Motor neuron (in vitro differentiated cells): ENCODE measurements around the gene LSM4. TPM values are rescaled to one million over a fixed set of nuclear protein-coding genes. Genes with fewer than 3 reads are reported as not detected.

ENCODE experiments used
- ATAC-seq, 8 experiments: fragments of 200-7000 bp; cut with Tn5 transposase; replicated peaks in 6 of 8; 2 replicates each; pipeline ENCODE4 v1.8.0; 2021; ENCODE audit warnings: mild to moderate bottlenecking in 8 of 8, moderate library complexity in 8 of 8
- H3K27ac ChIP-seq, 2 donors: fragments of 250-450 bp; sonication (Bioruptor Pico); 2 replicates each; pipeline ENCODE4 v1.9.0; 2021; ENCODE audit warnings: antibody characterized with exemption in 2 of 2, mild to moderate bottlenecking in 2 of 2, moderate library complexity in 1 of 2
- H3K4me1 ChIP-seq, 2 donors: fragments of 250-450 bp; sonication (Bioruptor Pico); replicated peaks in 1 of 2; 2 replicates each; pipeline ENCODE4 v1.6.1; 2021; ENCODE audit warnings: antibody characterized with exemption in 2 of 2, mild to moderate bottlenecking in 2 of 2, moderate library complexity in 1 of 2
- H3K4me3 ChIP-seq, 5 donors: fragments of 250-450 bp; sonication (Bioruptor Pico); 2 replicates each; pipeline ENCODE4 v1.9.0; 2021; ENCODE audit warnings: antibody characterized with exemption in 5 of 5, mild to moderate bottlenecking in 5 of 5, moderate library complexity in 4 of 5
- WGBS, 10 experiments: fragments of 450-650 bp; shearing (Covaris generic); methylation state at CpG; one replicate each; pipeline ENCODE4 v1.0.0; 2022; 5-methylcytosine and 5-hydroxymethylcytosine counted together
- in situ Hi-C, 9 experiments: fragments of 400-800 bp; cut with MboI; loops; one replicate each; pipeline ENCODE4 v1.15.0; 2021; ENCODE audit warnings: low sequenced_read_pairs in 9 of 9, low pct_unique_long_range_greater_than_20kb in 2 of 9; ENCODE audit not compliant: unreplicated experiment in 9 of 9
- total RNA-seq, 8 experiments: library from RNA; unstranded; fragments of 300-600 nt; gene quantifications; 2 replicates each; pipeline versions ENCODE4 v1.2.3 to v1.2.4, GENCODE V29; 2022

The LSM4 gene
- total RNA-seq, 8 experiments from 2014 or later: 87.3 to 240 (median 151) TPM

DNA sequence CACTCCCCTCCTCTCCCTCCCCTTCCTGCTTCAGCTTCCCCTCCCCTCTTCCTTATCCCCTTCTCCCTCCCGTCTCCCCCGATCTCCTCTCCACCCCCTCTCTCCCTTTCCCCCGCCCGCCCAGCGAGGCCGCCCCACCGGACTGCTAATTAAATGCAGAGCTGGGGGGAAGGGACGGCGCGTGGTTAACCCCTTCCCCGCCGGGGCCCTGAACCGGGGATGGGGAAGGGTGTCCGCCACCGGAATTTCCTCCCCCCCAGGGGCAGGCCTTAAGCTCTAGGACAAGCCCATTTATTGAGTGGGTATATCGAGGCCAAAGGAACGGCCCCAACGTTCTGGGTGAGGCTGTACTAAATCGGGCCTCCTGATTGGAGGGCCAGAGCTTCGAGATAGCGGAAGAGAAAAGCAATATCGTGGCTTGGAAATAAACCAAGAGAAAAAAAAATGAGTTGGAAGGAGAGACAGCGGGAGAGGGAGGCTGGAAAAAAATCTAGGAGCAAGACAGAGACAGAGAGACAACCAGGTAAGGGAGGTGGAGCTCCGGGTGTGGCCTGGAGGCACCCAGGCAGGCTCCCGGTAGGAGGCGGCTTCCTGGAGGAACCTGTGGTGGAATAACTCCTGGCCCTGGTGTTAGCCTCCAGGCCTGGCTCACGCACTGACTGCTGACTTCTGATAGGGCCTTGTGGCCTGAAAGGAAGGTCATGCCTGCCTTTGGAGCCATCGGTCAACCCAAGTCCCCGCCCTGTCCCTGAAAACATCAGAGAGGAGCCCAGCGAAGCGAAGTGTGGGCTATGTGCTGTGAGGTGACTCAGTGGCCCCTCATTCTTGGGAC is 29.9 kb downstream of the LSM4 start:
- Histone ChIP-seq H3K4me1 (peaks cover 27 to 29% of the 10 kb centered on the region in 2 donors), H3K27ac (peak overlapping the region; percentile 93 to 94), H3K4me3 (peak overlapping the region; percentile 39 to 50 (median 44))
- WGBS, 10 experiments: 0 to 33% (median 15%) methylated on average over 2 to 19 of the region's 31 CpGs; no CpG with 5 or more reads in 2 of the 10 experiments
- in situ Hi-C loops: no loop called here
- ATAC-seq: peak; percentile 15 to 47 (median 36)

DNA sequence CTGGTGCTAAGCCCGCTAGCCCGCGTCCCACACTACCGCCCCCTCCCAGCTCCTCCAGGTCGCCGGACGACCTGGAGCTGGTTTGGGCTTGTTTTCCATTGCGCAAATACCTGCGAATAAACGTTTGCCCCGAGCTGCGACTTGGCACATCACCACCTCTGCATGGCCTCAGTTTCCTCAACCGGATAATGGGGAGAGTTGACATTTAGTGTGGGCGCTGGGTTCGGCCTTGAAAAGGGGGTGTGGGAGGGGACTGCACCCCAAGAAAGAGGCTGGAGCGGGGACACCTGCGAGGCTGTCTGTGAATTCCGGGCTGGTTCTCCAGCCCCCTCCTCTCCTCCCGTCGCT is 30.4 kb downstream of the LSM4 start:
- Histone ChIP-seq H3K4me1 (peaks cover 27 to 29% of the 10 kb centered on the region in 2 donors), H3K4me3 (peak overlapping the region; percentile 39 to 50 (median 44)), H3K27ac (peak overlapping the region; percentile 93 to 94)
- peak in 1 of 8 experiments; percentile 36 for ATAC-seq
- WGBS, 10 experiments: 0% methylated on average over 6 of the region's 20 CpGs; no CpG with 5 or more reads in 9 of the 10 experiments
- in situ Hi-C loops: no loop called here

DNA sequence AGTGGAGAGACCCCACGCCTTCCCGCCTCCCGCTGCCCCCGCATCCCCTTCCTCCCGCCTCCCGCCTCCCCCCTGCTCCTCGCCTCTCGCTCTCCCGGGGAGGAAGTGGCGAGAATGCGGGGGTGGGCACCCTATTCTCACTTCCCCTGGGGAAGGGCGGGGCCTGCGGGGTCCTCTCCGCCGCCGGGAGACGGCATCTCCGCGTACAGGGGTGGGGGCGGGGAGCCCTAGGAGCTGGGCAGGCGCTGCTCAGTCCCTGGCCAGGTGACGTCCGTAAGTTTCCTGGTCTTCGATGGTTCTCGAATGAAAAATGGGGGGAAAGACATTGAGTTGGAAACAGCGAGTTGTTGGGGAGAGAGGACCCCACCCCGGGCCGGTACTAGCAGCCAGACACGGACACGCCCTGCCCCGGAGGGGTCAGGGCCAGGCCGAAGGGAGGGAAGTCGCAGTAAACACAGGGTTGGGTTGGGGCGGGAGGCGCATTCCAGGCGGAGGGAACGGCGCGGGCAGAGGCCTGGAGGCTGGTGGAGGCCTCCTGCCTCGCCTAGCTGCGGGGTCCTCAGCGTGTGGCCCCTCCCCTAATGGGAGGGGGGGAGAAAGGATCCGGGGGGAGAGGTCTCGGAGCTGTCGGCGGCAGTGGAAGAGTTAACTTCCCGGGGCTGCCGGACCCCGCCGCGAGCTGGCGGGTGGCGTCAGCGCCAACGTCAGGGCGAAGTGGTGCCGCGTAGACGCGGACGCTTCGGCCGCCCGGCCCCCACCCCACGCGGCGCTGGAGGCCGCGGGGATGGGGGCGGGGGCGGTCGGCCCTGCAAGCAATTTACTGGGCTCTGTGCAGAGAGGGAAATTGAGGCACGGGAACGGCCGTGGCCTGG is 31.1 kb downstream of the LSM4 start:
- Histone ChIP-seq H3K4me1 (peaks cover 27 to 29% of the 10 kb centered on the region in 2 donors), H3K4me3 (peak overlapping the region; percentile 39 to 50 (median 44)), H3K27ac (peak overlapping the region; percentile 93 to 94)
- WGBS, 10 experiments: 0 to 7% (median 0%) methylated on average over 2 to 4 of the region's 75 CpGs; no CpG with 5 or more reads in 7 of the 10 experiments
- in situ Hi-C loops: no loop called here
- peak; percentile 67 to 75 (median 72) for ATAC-seq

DNA sequence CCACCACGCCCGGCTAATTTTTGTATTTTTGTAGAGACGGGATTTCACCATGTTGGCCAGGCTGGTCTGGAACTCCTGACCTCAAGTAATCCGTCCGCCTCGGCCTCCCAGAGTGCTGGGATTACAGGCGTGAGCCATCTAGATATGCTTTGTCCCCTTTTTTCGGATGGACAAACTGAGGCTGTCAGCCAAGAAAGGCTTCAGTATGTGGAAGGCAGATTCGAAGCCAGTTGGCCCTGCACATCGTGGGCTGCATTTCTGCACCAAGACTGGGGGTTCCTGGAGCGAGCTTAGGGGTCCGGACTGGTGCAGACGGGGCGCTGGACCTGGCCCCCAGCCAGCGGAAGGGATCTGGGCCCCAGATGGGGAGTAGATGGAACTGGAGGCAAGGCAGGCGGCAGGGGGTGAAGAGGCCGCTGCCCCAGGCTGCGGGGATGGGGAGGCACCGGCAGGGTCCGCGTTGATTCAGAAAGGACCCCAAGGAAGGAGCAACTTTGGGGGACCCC is 31.8 kb downstream of the LSM4 start:
- Histone ChIP-seq H3K4me3 (peak overlapping the region; percentile 39 to 50 (median 44)), H3K4me1 (peaks cover 27 to 29% of the 10 kb centered on the region in 2 donors), H3K27ac (peak overlapping the region; percentile 93 to 94)
- in situ Hi-C loops: no loop called here
- ATAC-seq: no peak
- 84 to 100% methylated on average over 2 to 9 of the region's 21 CpGs; no CpG with 5 or more reads in 8 of the 10 experiments for WGBS, 10 experiments

DNA sequence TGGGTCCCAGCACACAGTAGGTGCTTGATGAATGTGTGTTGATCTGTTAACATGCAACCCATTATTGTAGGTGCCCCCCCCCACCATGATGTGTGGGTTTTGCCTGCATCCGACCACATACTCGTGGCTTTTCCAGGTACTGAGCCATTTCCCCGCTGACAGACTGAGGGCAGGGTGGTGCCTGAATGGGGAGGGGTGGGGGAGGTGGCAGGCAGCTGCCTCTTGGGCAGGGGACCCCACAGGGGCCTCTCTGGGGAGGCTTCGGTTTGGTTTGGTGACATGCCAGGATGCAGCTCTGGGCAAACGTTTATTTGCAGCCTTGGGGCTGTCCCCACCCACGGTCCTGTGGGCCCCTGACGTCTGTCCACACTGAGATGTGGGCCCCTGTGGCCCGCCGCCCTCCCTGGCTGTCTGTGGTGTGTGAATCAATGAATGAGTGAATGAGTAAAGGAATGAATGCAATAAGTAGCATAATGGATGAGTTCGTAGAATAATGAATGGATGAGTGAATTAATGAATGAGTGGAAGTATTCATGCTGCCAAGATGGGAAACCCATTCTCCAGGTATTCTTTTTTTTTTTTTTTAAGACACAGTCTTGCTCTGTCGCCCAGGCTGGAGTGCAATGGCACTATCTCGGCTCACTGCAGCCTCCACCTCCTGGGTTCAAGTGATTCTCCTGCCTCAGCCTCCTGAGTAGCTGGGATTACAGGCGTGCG is 32.4 kb downstream of the LSM4 start:
- Histone ChIP-seq H3K27ac (no peak overlapping the region), H3K4me1 (peaks cover 27 to 29% of the 10 kb centered on the region in 2 donors), H3K4me3 (no peak overlapping the region)
- 46 to 100% (median 78%) methylated on average over 1 to 5 of the region's 14 CpGs; no CpG with 5 or more reads in 6 of the 10 experiments for WGBS, 10 experiments
- in situ Hi-C loops: no loop called here
- no peak for ATAC-seq

DNA sequence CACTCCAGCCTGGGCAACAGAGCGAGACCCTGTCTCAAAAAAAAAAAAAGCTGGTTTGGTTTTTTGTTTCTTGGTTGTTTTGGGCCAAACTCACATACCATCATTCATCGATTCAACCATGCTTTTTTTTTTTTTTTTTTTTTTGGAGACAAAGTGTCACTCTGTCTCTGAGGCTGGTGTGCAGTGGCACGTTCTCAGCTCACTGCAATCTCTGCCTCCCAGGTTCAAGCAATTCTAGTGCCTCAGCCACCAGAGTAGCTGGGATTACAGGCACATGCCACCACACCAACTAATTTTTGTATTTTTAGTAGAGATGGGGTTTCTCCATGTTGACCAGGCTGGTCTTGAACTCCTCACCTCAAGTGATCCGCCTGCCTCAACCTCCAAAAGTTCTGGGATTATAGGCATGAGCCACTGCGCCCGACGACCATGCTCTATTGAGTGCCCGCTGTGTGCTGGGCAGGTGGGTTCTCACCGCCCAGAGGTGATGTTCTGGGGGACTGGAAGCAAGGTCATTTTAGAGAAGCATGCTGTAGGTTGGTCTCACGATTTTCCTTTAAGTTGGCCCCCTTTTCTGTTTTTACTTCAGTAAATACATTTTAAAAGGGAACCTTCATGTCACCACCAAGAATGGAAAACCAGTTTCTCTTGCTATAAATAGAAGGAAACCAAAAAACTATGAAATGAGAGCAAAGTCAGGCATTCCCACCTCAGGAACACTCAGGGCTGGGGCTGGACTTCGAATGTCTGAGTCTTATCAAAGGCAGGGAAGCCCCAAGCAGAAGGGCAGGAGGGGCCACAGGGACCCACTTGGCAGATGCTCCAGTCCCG is 33.2 kb downstream of the LSM4 start:
- in situ Hi-C loops: no loop called here
- ATAC-seq: no peak
- Histone ChIP-seq H3K4me3 (no peak overlapping the region), H3K27ac (no peak overlapping the region), H3K4me1 (peaks cover 25 to 30% of the 10 kb centered on the region in 2 donors)
- 0 to 100% (median 68%) methylated on average over 1 to 8 of the region's 12 CpGs for WGBS, 10 experiments

DNA sequence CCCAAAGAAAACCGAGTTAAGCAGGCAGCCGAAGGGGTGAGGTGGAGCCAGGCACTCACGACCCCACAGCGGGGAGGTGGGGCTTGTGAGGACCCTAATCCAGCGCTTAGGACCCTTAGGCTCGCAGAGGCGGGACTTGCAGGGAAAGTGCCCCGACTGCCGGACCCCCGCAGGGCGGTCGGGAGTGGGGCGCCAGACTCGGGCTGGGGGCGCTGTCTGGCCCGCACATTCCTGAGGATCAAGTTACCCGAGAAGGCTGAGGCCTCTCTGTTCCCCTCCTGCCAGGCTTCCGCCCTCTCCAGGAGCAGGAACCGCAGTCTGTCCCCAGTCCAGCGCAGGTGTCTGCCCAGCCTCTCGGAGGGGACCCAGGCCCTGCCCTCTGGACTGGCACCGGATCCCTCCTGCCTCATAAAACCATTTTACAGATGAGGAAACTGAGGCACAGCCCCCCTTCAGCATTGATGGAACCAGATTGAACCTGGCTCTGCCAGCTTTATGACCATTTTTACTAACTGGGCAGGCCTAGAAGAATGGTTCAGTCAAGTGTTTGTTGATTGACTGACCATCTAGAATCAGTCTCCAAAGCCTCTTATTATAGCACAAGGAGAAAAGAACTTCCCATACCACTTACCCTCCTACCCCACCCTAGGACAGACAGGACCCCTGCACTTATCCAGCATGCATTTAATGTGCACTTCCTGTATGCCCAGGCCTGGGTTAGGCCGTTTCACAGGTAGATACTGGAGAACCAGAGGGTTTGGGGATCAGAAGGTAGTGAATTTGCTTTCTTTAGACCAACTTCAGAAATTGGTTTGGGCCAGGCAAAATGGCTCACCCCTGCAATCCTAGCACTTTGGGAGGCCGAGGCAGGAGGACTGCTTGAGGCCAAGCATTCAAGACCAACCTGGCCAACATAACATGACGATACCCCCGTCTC is 34.8 kb downstream of the LSM4 start:
- 13 to 92% (median 68%) methylated on average over 2 to 4 of the region's 26 CpGs; no CpG with 5 or more reads in 3 of the 10 experiments for WGBS, 10 experiments
- no peak overlapping the region for H3K27ac ChIP-seq
- no peak for ATAC-seq
- H3K4me1 ChIP-seq: peaks cover 9 to 16% of the 10 kb centered on the region in 2 donors
- in situ Hi-C loops: no loop called here
- no peak overlapping the region for H3K4me3 ChIP-seq

DNA sequence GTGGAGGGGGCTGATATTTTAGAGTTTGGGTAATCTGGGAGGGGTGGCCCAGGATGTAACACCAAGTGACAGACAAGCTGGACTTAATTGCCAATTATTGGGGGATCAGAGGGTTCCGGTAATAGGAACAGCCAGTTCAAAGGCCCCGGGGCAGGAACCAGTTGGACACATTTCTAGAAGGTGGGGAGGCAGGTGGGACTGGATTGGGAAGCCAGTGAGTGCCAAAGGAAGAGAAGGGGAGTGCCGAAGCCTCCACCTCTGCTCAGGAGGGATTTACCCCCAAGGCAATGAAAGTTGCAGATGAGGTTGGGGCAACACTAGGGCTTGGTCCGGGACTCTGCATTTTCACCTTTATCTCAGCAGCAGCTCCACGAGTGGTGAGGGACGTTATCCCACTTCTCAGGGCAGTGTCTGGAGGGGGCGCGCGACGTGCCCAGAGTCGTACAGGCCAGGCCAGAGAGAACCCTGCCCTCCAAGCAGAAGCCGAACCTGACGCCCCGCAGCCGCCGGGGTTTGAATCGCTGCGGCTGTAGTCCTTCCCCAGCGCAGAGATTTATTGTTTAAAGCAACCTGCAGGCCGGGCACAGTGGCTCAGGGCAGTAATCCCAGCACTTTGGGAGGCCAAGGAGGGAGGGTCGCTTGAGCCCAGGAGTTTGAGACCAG is 35.8 kb downstream of the LSM4 start:
- 67 to 100% (median 88%) methylated on average over 1 to 6 of the region's 21 CpGs; no CpG with 5 or more reads in 3 of the 10 experiments for WGBS, 10 experiments
- Histone ChIP-seq H3K27ac (no peak overlapping the region), H3K4me1 (peaks cover 13 to 19% of the 10 kb centered on the region in 2 donors), H3K4me3 (no peak overlapping the region)
- in situ Hi-C loops: no loop called here
- no peak for ATAC-seq

DNA sequence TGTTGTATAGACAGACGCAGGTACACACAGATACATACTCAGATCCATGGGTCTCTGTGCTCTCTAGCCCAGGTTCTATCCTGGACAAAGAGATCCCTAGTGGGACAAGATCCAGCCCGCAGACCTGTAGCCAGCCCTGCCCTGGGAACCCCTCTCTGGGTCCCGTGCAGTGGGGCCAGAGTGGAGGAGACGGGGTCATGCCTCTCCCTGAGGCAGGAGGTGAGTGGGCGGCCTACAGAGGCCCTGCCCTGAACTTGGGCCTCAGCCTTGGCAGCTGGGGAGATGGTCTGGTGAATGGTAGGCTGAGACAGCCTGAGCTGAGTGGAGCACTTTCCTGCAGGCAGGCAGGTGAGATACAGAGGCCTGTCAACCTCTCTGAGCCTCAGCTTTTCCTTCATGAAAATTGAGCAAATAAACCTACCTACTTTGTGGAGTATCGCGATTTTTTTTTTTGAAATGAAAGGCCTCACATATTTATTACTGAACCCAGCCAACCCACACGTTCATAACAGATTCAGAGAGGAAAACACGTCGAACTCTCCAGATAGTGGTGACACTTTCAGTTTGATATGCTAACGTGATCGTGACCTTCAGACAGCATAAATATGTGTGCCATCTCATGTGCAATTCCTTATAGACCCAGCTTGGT is 38.0 kb downstream of the LSM4 start:
- H3K27ac ChIP-seq: peak overlapping the region in 1 of 2 donors; percentile 36
- in situ Hi-C loops: no loop called here
- WGBS, 10 experiments: 10 to 100% (median 82%) methylated on average over 1 to 9 of the region's 12 CpGs; no CpG with 5 or more reads in 1 of the 10 experiments
- no peak overlapping the region for H3K4me3 ChIP-seq
- no peak for ATAC-seq
- peaks cover 7 to 12% of the 10 kb centered on the region in 2 donors for H3K4me1 ChIP-seq

DNA sequence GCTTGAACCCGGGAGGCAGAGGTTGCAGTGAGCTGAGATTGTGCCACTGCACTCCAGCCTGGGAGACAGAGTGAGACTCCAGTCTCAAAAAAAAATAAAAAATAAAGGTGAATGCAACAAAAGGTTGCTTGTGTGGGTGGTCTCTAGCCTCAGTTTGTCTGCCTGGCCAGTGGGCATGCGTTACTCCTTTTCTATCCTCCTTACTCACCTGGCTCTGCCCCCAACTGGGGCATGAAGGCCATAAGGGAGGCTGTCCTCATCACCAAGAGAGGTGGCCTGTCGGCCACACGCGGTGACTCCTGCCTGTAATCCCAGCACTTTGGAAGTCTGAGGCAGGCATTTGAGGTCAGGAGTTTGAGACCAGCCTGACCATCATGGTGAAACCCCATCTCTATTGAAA is 39.5 kb downstream of the LSM4 start:
- H3K4me1 ChIP-seq: peaks cover 12 to 19% of the 10 kb centered on the region in 2 donors
- WGBS, 10 experiments: 64 to 100% (median 91%) methylated on average over 1 to 4 of the region's 5 CpGs; no CpG with 5 or more reads in 3 of the 10 experiments
- H3K4me3 ChIP-seq: no peak overlapping the region
- peak overlapping the region in 1 of 2 donors; percentile 92 for H3K27ac ChIP-seq
- in situ Hi-C loops: no loop called here
- no peak for ATAC-seq
